ENCODE data around the gene NCOA7.
A peak's percentile ranks its signal among the peaks of the same experiment; 100 is the strongest.
"Not testable (repeated sequence)": the region's sequence is repeated elsewhere in the genome, so short reads cannot be mapped to it uniquely, and the experiment has no call there.

Gene NCOA7

GRCh38 chr6:125927761-125928160, 137.0 kb downstream of the NCOA7 start:
- no peak for DNase-seq

- peak; percentile 49 for DNase-seq
Measured at GRCh38 chr6:125930765-125931418, 140.1 kb downstream of the NCOA7 start.

GRCh38 chr6:125931733-125932450, 141.1 kb downstream of the NCOA7 start:
- peak; percentile 52 for DNase-seq

GRCh38 chr6:125932451-125932795, 141.7 kb downstream of the NCOA7 start:
- no peak for DNase-seq

GRCh38 chr6:125935520-125935919, 144.8 kb downstream of the NCOA7 start:
- not testable (repeated sequence) for DNase-seq

GRCh38 chr6:125939026-125939425, 148.3 kb downstream of the NCOA7 start:
- no peak for DNase-seq

GRCh38 chr6:125939791-125940190, 149.0 kb downstream of the NCOA7 start:
- no peak for DNase-seq

GRCh38 chr6:125940247-125941041, 149.7 kb downstream of the NCOA7 start:
- peak; percentile 87 for DNase-seq

- DNase-seq, result peak; percentile 31
Measured at GRCh38 chr6:125942672-125943527, 152.1 kb downstream of the NCOA7 start.

- DNase-seq, result no peak
Measured at GRCh38 chr6:125943528-125944433, 153.0 kb downstream of the NCOA7 start.

GRCh38 chr6:125944434-125944816, 153.7 kb downstream of the NCOA7 start:
- peak; percentile 50 for DNase-seq

GRCh38 chr6:125944896-125945295, 154.1 kb downstream of the NCOA7 start:
- no peak for DNase-seq

- DNase-seq, result peak; percentile 74
Measured at GRCh38 chr6:125945378-125946141, 154.8 kb downstream of the NCOA7 start.

GRCh38 chr6:125947615-125948014, 156.9 kb downstream of the NCOA7 start:
- DNase-seq, result peak; percentile 78

- DNase-seq, result no peak
Measured at GRCh38 chr6:125948455-125948854, 157.7 kb downstream of the NCOA7 start.

- DNase-seq, result no peak
Measured at GRCh38 chr6:125949069-125949468, 158.3 kb downstream of the NCOA7 start.

GRCh38 chr6:125950293-125950692, 159.5 kb downstream of the NCOA7 start:
- peak; percentile 87 for DNase-seq

- not testable (repeated sequence) for DNase-seq
Measured at GRCh38 chr6:125950716-125951115, 160.0 kb downstream of the NCOA7 start.

GRCh38 chr6:125951323-125951722, 160.6 kb downstream of the NCOA7 start:
- no peak for DNase-seq

GRCh38 chr6:125952764-125953501, 162.2 kb downstream of the NCOA7 start:
- DNase-seq, result peak; percentile 52
